Upper lobe of right lung (tissue), 1 donor: ENCODE results near the gene SHC3. TPM values are rescaled to one million over a fixed set of nuclear protein-coding genes. Genes with fewer than 3 reads are reported as not detected.

ENCODE experiments used
- ATAC-seq: fragments of 200-7000 bp; cut with Tn5 transposase; one replicate; pipeline ENCODE4 v1.9.1; 2020; ENCODE audit warnings: mild to moderate bottlenecking, moderate library complexity
- DNase-seq: peaks from one replicate; pipeline ENCODE4 v3.0.0-alpha.2; 2020
- H3K27ac ChIP-seq: fragments of 200-600 bp; one replicate; pipeline ENCODE4 v1.8.0; 2022
- H3K27me3 ChIP-seq: fragments of 200-600 bp; one replicate; pipeline ENCODE4 v1.8.0; 2022; ENCODE audit warnings: mild to moderate bottlenecking
- H3K36me3 ChIP-seq: fragments of 200-600 bp; one replicate; pipeline ENCODE4 v1.8.0; 2022
- H3K4me1 ChIP-seq: fragments of 200-600 bp; one replicate; pipeline ENCODE4 v1.8.0; 2022
- H3K4me3 ChIP-seq: fragments of 200-600 bp; one replicate; pipeline ENCODE4 v1.8.0; 2022; ENCODE audit warnings: mild to moderate bottlenecking
- H3K9me3 ChIP-seq: fragments of 200-600 bp; one replicate; pipeline ENCODE4 v1.8.0; 2022
- CTCF ChIP-seq: fragments of 200-600 bp; IDR thresholded peaks from one replicate; pipeline ENCODE4 v1.8.0; 2022; ENCODE audit warnings: antibody characterized with exemption
- intact Hi-C: fragments of 100-400 bp; cut with DNase I; formaldehyde crosslinking; loops from one replicate; pipeline ENCODE4 v1.11.0; 2022
- total RNA-seq: library from RNA; stranded (reverse); fragmentation: NEBNext Ultra II Directional; extraction: Animal tissue kit (Norgen Biotek cat#: 25700); gene quantifications from one replicate; pipeline ENCODE4 v1.2.1, GENCODE V29; 2021
- donor health status: DM: no; HTN: yes; CAD: no; lungs with severe emphysema.

SHC3 gene
- total RNA-seq, 1 donor from 2014 or later = 12.9 TPM

GRCh38 chr9:89013660-89014059 is 165.0 kb downstream of the SHC3 start:
- ATAC-seq (no peak), DNase-seq (no peak)
- no peaks in the 10 kb centered on the region for H3K9me3 ChIP-seq
- H3K27ac ChIP-seq = no peak overlapping the region
- H3K4me1 ChIP-seq = no peaks in the 10 kb centered on the region
- no peak for TF ChIP-seq CTCF
- no peak overlapping the region for H3K4me3 ChIP-seq
- intact Hi-C loops = no loop called here
- no peaks in the 10 kb centered on the region for H3K27me3 ChIP-seq
- no peaks in the 10 kb centered on the region for H3K36me3 ChIP-seq

GRCh38 chr9:89012294-89013042 is 166.2 kb downstream of the SHC3 start:
- intact Hi-C loops = no loop called here
- no peak for DNase-seq

DNA sequence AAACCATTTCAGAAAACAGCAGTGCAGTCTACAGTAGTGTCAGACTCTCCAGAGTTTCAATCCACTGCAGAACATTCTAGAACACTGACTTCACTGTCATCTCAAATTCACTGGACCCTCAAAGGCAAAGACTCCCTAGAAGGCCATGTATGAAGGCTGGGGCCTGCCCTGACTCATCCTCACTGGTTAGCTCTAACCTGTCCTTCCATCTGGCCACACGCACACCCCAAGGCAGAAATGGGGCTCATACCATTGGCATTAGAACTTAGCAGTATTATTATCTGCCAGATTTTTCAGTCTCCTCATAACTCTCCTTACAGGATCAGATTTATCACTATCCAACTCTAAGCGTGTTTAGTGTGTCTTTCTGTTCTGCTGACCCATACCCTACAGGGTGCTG is 166.9 kb downstream of the SHC3 start:
- no peaks in the 10 kb centered on the region for H3K36me3 ChIP-seq
- H3K27ac ChIP-seq = no peak overlapping the region
- no peaks in the 10 kb centered on the region for H3K27me3 ChIP-seq
- TF ChIP-seq CTCF = no peak
- DNase-seq = no peak
- intact Hi-C loops = no loop called here
- H3K4me3 ChIP-seq = no peak overlapping the region
- no peaks in the 10 kb centered on the region for H3K9me3 ChIP-seq
- ATAC-seq = no peak
- H3K4me1 ChIP-seq = no peaks in the 10 kb centered on the region

More at GRCh38 chr9:89012294-89013042, 166.2 kb downstream of the SHC3 start:
- no peaks in the 10 kb centered on the region for H3K4me1 ChIP-seq
- TF ChIP-seq CTCF = no peak
- ATAC-seq = no peak
- H3K36me3 ChIP-seq = no peaks in the 10 kb centered on the region
- no peaks in the 10 kb centered on the region for H3K27me3 ChIP-seq
- H3K4me3 ChIP-seq = no peak overlapping the region
- no peak overlapping the region for H3K27ac ChIP-seq
- H3K9me3 ChIP-seq = no peaks in the 10 kb centered on the region

DNA sequence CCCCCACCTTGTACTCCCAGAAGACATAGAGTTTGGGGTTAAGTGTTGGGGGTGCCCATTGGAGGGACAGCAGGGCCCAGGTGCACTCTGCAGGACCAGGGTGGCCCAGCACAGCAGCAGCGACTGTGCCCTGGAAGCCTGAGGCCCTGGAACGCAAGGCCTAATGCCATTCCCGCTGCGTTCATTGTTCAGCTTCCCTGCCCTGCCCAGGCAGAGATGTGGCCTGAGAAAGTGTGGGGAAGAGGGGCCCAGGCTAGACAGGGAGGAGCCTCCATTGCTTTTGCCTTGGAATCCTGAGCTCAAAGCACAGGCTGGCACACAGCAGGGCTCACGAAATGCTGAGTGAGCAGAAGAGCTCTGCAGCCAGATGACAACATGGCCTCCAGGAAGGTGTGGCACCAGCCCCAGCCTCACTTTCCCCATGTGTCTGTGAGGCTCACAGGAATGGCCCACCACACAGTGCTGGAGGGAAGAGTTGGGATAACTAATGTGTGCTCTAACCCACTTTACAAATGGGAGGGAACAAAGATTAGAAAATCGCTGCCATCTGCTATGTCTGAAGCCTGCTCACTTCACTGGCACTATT is 168.0 kb downstream of the SHC3 start:
- Histone ChIP-seq H3K4me1 (no peaks in the 10 kb centered on the region), H3K27ac (no peak overlapping the region), H3K9me3 (no peaks in the 10 kb centered on the region), H3K4me3 (no peak overlapping the region), H3K27me3 (no peaks in the 10 kb centered on the region), H3K36me3 (no peaks in the 10 kb centered on the region)
- ATAC-seq (no peak), DNase-seq (no peak)
- intact Hi-C loops = no loop called here
- TF ChIP-seq CTCF = no peak

DNA sequence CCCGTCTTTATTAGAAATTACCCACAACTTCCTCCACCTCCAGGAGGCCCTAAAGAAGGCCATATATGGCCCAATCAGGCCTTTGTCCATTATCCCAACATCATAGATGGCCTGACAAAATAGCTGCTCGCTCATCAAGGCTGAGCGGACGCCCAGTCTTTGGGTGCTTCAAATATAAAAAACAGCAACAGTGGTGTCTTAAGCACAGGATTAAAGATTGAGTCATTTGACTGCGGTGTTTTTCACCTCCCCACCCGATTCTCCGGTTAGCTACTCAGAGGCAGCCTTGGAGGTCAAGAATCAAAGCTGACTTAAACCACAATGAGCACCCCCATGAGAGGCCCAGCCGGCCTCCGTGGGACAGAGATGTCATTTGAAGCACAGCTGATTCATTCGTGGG is 168.6 kb downstream of the SHC3 start:
- Histone ChIP-seq H3K27ac (no peak overlapping the region), H3K4me3 (no peak overlapping the region), H3K27me3 (no peaks in the 10 kb centered on the region), H3K9me3 (no peaks in the 10 kb centered on the region), H3K36me3 (no peaks in the 10 kb centered on the region), H3K4me1 (no peaks in the 10 kb centered on the region)
- DNase-seq (no peak), ATAC-seq (no peak)
- no peak for TF ChIP-seq CTCF
- intact Hi-C loops = no loop called here
